Loucy (cell line): Measurements from ENCODE around the gene DENND2A.

Source experiments
- H2AFZ ChIP-seq: fragments of 200-600 bp; sonication (generic); 2 replicates; pipeline ENCODE4 v1.6.0; 2016; ENCODE audit warnings: antibody characterized with exemption, mild to moderate bottlenecking, low read length, moderate library complexity
- H3F3A ChIP-seq: fragments of 200-600 bp; 2 replicates; pipeline ENCODE4 v1.6.0; 2016; ENCODE audit warnings: antibody characterized with exemption, low read depth, mild to moderate bottlenecking
- H3K27me3 ChIP-seq: fragments of 200-600 bp; sonication (generic); 2 replicates; pipeline ENCODE4 v1.6.1; 2014; ENCODE audit warnings: low read length, mild to moderate bottlenecking; ENCODE audit not compliant: insufficient read depth, poor library complexity, severe bottlenecking
- H3K36me3 ChIP-seq: fragments of 200-600 bp; sonication (generic); 2 replicates; pipeline ENCODE4 v1.6.1; 2016; ENCODE audit warnings: low read length; ENCODE audit not compliant: insufficient read depth
- H3K4me1 ChIP-seq: fragments of 200-600 bp; sonication (generic); 2 replicates; pipeline ENCODE4 v1.5.1; 2014; ENCODE audit warnings: low read length, mild to moderate bottlenecking; ENCODE audit not compliant: insufficient read depth, poor library complexity, severe bottlenecking
- H3K4me2 ChIP-seq: fragments of 200-600 bp; sonication (generic); 2 replicates; pipeline ENCODE4 v1.6.0; 2014; ENCODE audit warnings: antibody characterized with exemption, low read length, low read depth, mild to moderate bottlenecking; ENCODE audit not compliant: poor library complexity, severe bottlenecking
- H3K4me3 ChIP-seq: fragments of 200-600 bp; sonication (generic); 2 replicates; pipeline ENCODE4 v1.5.1; 2014; ENCODE audit warnings: low read length, mild to moderate bottlenecking, mixed read lengths; ENCODE audit not compliant: poor library complexity, severe bottlenecking
- H3K79me2 ChIP-seq: fragments of 200-600 bp; sonication (generic); 2 replicates; pipeline ENCODE4 v1.6.1; 2014; ENCODE audit warnings: low read length; ENCODE audit not compliant: insufficient read depth
- H3K9ac ChIP-seq: fragments of 200-600 bp; sonication (generic); 2 replicates; pipeline ENCODE4 v1.6.0; 2014; ENCODE audit warnings: mild to moderate bottlenecking, low read depth, low read length, moderate library complexity; ENCODE audit not compliant: poor library complexity, severe bottlenecking
- H3K9me2 ChIP-seq: fragments of 200-600 bp; sonication (generic); replicated peaks from 2 replicates; pipeline ENCODE4 v1.6.1; 2016; ENCODE audit warnings: low read depth, low read length, mixed read lengths
- H3K9me3 ChIP-seq: fragments of 200-600 bp; sonication (generic); 2 replicates; pipeline ENCODE4 v1.6.1; 2014; ENCODE audit warnings: mild to moderate bottlenecking, antibody characterized with exemption, low read length, low read depth; ENCODE audit not compliant: insufficient read depth
- H4K20me1 ChIP-seq: fragments of 200-600 bp; sonication (generic); 2 replicates; pipeline ENCODE4 v1.6.0; 2014; ENCODE audit warnings: antibody characterized with exemption, low read length, mild to moderate bottlenecking; ENCODE audit not compliant: insufficient read depth, poor library complexity, severe bottlenecking
- CTCF ChIP-seq: fragments of 200-600 bp; sonication (generic); conservative IDR thresholded peaks from 2 replicates; pipeline ENCODE4 v1.5.1; 2014; ENCODE audit warnings: mild to moderate bottlenecking, antibody characterized with exemption, low read length
- EZH2phosphoT487 ChIP-seq: fragments of 200-600 bp; IDR thresholded peaks from 2 replicates; pipeline ENCODE4 v1.6.1; 2018; ENCODE audit warnings: antibody characterized with exemption, mild to moderate bottlenecking, moderate library complexity, borderline replicate concordance

DENND2A gene

GRCh38 chr7:140581411-140581810 lies 59.2 kb downstream of the DENND2A start:
- TF ChIP-seq EZH2phosphoT487 = no peak
- no peak for TF ChIP-seq CTCF
- no peak overlapping the region for H3K4me3 ChIP-seq
- no peaks in the 10 kb centered on the region for H3F3A ChIP-seq
- no peaks in the 10 kb centered on the region for H3K9me3 ChIP-seq
- H3K4me2 ChIP-seq = no peak overlapping the region
- H4K20me1 ChIP-seq = no peaks in the 10 kb centered on the region
- H3K27me3 ChIP-seq = no peaks in the 10 kb centered on the region
- H3K79me2 ChIP-seq = no peaks in the 10 kb centered on the region
- H3K9me2 ChIP-seq = no peaks in the 10 kb centered on the region
- H3K36me3 ChIP-seq = no peaks in the 10 kb centered on the region
- H3K4me1 ChIP-seq = no peaks in the 10 kb centered on the region
- H3K9ac ChIP-seq = no peak overlapping the region
- H2AFZ ChIP-seq = no peak overlapping the region

GRCh38 chr7:140577651-140578050 lies 63.0 kb downstream of the DENND2A start:
- Histone ChIP-seq H3K9me3 (no peaks in the 10 kb centered on the region), H3K4me3 (no peak overlapping the region), H3F3A (no peaks in the 10 kb centered on the region), H4K20me1 (no peaks in the 10 kb centered on the region), H3K4me1 (no peaks in the 10 kb centered on the region), H2AFZ (no peak overlapping the region), H3K36me3 (no peaks in the 10 kb centered on the region), H3K4me2 (no peak overlapping the region), H3K27me3 (no peaks in the 10 kb centered on the region), H3K9ac (no peak overlapping the region), H3K9me2 (no peaks in the 10 kb centered on the region), H3K79me2 (no peaks in the 10 kb centered on the region)
- TF ChIP-seq EZH2phosphoT487 = no peak
- no peak for TF ChIP-seq CTCF

GRCh38 chr7:140576589-140576988 lies 64.0 kb downstream of the DENND2A start:
- Histone ChIP-seq H3K9ac (no peak overlapping the region), H3K4me2 (no peak overlapping the region), H2AFZ (no peak overlapping the region), H3K4me3 (no peak overlapping the region), H3K4me1 (no peaks in the 10 kb centered on the region), H3K9me3 (no peaks in the 10 kb centered on the region), H3K79me2 (no peaks in the 10 kb centered on the region), H3K27me3 (no peaks in the 10 kb centered on the region), H3K9me2 (no peaks in the 10 kb centered on the region), H3F3A (no peaks in the 10 kb centered on the region), H4K20me1 (no peaks in the 10 kb centered on the region), H3K36me3 (no peaks in the 10 kb centered on the region)
- TF ChIP-seq EZH2phosphoT487 = no peak
- no peak for TF ChIP-seq CTCF
